HG03139 (cell line): Measurements from ENCODE around the gene TMEM98.
"Not testable (repeated sequence)": the region's sequence is repeated elsewhere in the genome, so short reads cannot be mapped to it uniquely, and the experiment has no call there.

Experiments
- ATAC-seq: cut with Tn5 transposase; IDR thresholded peaks from one replicate; pipeline ENCODE4 v1.9.1; 2021; ENCODE audit not compliant: unreplicated experiment

Gene TMEM98

GRCh38 chr17:32914181-32914580 is 13.8 kb upstream of the TMEM98 start:
- ATAC-seq: no peak

- no peak for ATAC-seq
These were observed 12.7 kb upstream of the TMEM98 start for GRCh38 chr17:32915245-32915644.

GRCh38 chr17:32916134-32916533 is 11.8 kb upstream of the TMEM98 start:
- no peak for ATAC-seq

- ATAC-seq: no peak
These were observed 10.9 kb upstream of the TMEM98 start for GRCh38 chr17:32917081-32917480.

- no peak for ATAC-seq
These were observed 10.1 kb upstream of the TMEM98 start for GRCh38 chr17:32917842-32918241.

- not testable (repeated sequence) for ATAC-seq
These were observed 8.1 kb upstream of the TMEM98 start for GRCh38 chr17:32919876-32920275.

GRCh38 chr17:32920293-32920692 is 7.7 kb upstream of the TMEM98 start:
- no peak for ATAC-seq

GRCh38 chr17:32921017-32921416 is 6.9 kb upstream of the TMEM98 start:
- ATAC-seq: no peak

GRCh38 chr17:32923905-32924304 is 4.0 kb upstream of the TMEM98 start:
- ATAC-seq: not testable (repeated sequence)

- no peak for ATAC-seq
These were observed 1.8 kb upstream of the TMEM98 start for GRCh38 chr17:32926183-32926582.

GRCh38 chr17:32926789-32927188 is 1.2 kb upstream of the TMEM98 start:
- not testable (repeated sequence) for ATAC-seq

- ATAC-seq: no peak
These were observed 691 bp upstream of the TMEM98 start for GRCh38 chr17:32927201-32927723.

GRCh38 chr17:32928586-32929535 is 908 bp downstream of the TMEM98 start:
- ATAC-seq: no peak

- ATAC-seq: no peak
These were observed 1.6 kb downstream of the TMEM98 start for GRCh38 chr17:32929588-32929987.

- no peak for ATAC-seq
These were observed 2.6 kb downstream of the TMEM98 start for GRCh38 chr17:32930512-32930911.

GRCh38 chr17:32931686-32932085 is 3.7 kb downstream of the TMEM98 start:
- ATAC-seq: no peak

GRCh38 chr17:32933881-32934280 is 5.9 kb downstream of the TMEM98 start:
- ATAC-seq: no peak

- no peak for ATAC-seq
These were observed 7.8 kb downstream of the TMEM98 start for GRCh38 chr17:32935726-32936125.

- ATAC-seq: no peak
These were observed 8.4 kb downstream of the TMEM98 start for GRCh38 chr17:32936186-32936893.

GRCh38 chr17:32936894-32937500 is 9.0 kb downstream of the TMEM98 start:
- no peak for ATAC-seq

GRCh38 chr17:32940706-32941390 is 12.9 kb downstream of the TMEM98 start:
- ATAC-seq: no peak
